ENCODE results near the gene TEX29. TPM values are rescaled to one million over a fixed set of nuclear protein-coding genes. Genes with fewer than 3 reads are reported as not detected.

Gene TEX29
- total RNA-seq, 1 experiment from 2014 or later: 0.45 TPM

DNA sequence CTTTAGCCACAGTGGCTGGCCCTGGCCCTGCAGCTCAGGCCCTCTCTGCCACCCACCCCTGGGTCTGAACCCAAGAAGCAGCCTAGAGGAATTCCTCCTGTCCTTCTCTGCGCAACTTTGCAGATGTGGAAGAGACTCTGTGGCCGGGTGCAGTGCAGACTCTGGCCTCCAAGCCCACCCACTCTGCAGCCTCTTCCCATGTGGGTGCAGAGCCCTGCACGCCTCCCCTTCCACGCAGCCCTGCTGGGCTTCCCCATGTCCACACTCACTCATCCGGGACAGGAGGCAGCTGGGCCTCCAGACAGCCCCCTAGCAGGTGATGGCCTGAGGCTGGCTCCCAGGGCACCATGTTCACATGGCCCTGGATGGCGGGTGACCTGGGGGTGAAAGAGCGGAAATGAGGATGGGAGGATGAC is 2.5 kb downstream of the TEX29 start:
- ChIA-PET POLR2A (ENCODE audit: low non-redundant PET) (no interaction called here), CTCF (no interaction called here)
- TF ChIP-seq EZH2 (IDR thresholded peaks at IDR 0.05; ENCODE audit: borderline replicate concordance, low read depth, low read length, poor library complexity, severe bottlenecking): no peak
- TF ChIP-seq, protein P1, sequence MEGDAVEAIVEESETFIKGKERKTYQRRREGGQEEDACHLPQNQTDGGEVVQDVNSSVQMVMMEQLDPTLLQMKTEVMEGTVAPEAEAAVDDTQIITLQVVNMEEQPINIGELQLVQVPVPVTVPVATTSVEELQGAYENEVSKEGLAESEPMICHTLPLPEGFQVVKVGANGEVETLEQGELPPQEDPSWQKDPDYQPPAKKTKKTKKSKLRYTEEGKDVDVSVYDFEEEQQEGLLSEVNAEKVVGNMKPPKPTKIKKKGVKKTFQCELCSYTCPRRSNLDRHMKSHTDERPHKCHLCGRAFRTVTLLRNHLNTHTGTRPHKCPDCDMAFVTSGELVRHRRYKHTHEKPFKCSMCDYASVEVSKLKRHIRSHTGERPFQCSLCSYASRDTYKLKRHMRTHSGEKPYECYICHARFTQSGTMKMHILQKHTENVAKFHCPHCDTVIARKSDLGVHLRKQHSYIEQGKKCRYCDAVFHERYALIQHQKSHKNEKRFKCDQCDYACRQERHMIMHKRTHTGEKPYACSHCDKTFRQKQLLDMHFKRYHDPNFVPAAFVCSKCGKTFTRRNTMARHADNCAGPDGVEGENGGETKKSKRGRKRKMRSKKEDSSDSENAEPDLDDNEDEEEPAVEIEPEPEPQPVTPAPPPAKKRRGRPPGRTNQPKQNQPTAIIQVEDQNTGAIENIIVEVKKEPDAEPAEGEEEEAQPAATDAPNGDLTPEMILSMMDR (conservative IDR thresholded peaks at IDR 0.05; ENCODE audit: low read depth, low read length): no peak
- Histone ChIP-seq H3K27ac (ENCODE audit: low read depth, low read length, poor library complexity, severe bottlenecking) (no peak overlapping the region), H3K27me3 (replicated peaks; ENCODE audit: insufficient read depth, low read depth, low read length, poor library complexity) (no peaks in the 10 kb centered on the region), H3K9me3 (ENCODE audit: low read depth, low read length, poor library complexity, severe bottlenecking) (no peaks in the 10 kb centered on the region), H3K4me3 (ENCODE audit: low read depth, low read length, poor library complexity, severe bottlenecking) (no peak overlapping the region), H3K4me1 (ENCODE audit: insufficient read depth, low read length, poor library complexity, severe bottlenecking) (no peaks in the 10 kb centered on the region), H3K36me3 (ENCODE audit: insufficient read depth, low read length, poor library complexity, severe bottlenecking) (no peaks in the 10 kb centered on the region)
- no TSS peak for BruUV-seq (replicated peaks)
- intact Hi-C loops (cut with micrococcal nuclease; ENCODE audit: unreplicated experiment): no loop called here
- no peak for DNase-seq (ENCODE audit: low spot score)

DNA sequence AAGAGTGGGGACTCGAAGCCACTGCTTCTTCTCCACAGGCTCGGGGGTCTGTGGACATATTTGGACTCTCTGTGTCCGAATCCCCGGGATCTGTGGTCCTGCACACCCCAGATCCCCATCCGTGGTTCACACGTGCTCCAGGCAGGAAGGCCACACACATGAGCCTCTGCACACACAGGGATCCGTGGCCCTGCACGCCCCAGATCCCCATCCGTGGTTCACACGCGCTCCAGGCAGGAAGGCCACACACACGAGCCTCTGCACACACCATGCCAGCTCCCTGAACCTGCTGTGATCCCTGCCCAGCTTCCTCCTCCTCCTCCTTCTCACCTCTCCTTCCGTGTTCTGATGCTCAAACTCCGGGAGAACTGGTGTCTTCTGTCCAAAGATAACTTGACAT is 3.1 kb downstream of the TEX29 start:
- Histone ChIP-seq H3K36me3 (ENCODE audit: insufficient read depth, low read length, poor library complexity, severe bottlenecking) (no peaks in the 10 kb centered on the region), H3K9me3 (ENCODE audit: low read depth, low read length, poor library complexity, severe bottlenecking) (no peaks in the 10 kb centered on the region), H3K4me1 (ENCODE audit: insufficient read depth, low read length, poor library complexity, severe bottlenecking) (no peaks in the 10 kb centered on the region), H3K27me3 (replicated peaks; ENCODE audit: insufficient read depth, low read depth, low read length, poor library complexity) (no peaks in the 10 kb centered on the region), H3K27ac (ENCODE audit: low read depth, low read length, poor library complexity, severe bottlenecking) (no peak overlapping the region), H3K4me3 (ENCODE audit: low read depth, low read length, poor library complexity, severe bottlenecking) (no peak overlapping the region)
- CTCF ChIA-PET: no interaction called here
- BruUV-seq (replicated peaks): no TSS peak
- intact Hi-C loops (cut with micrococcal nuclease; ENCODE audit: unreplicated experiment): no loop called here
- DNase-seq (ENCODE audit: low spot score): no peak
- POLR2A ChIA-PET (ENCODE audit: low non-redundant PET): no interaction called here
- no peak for TF ChIP-seq EZH2 (IDR thresholded peaks at IDR 0.05; ENCODE audit: borderline replicate concordance, low read depth, low read length, poor library complexity, severe bottlenecking)
- TF ChIP-seq, protein P1 (conservative IDR thresholded peaks at IDR 0.05; ENCODE audit: low read depth, low read length): no peak

DNA sequence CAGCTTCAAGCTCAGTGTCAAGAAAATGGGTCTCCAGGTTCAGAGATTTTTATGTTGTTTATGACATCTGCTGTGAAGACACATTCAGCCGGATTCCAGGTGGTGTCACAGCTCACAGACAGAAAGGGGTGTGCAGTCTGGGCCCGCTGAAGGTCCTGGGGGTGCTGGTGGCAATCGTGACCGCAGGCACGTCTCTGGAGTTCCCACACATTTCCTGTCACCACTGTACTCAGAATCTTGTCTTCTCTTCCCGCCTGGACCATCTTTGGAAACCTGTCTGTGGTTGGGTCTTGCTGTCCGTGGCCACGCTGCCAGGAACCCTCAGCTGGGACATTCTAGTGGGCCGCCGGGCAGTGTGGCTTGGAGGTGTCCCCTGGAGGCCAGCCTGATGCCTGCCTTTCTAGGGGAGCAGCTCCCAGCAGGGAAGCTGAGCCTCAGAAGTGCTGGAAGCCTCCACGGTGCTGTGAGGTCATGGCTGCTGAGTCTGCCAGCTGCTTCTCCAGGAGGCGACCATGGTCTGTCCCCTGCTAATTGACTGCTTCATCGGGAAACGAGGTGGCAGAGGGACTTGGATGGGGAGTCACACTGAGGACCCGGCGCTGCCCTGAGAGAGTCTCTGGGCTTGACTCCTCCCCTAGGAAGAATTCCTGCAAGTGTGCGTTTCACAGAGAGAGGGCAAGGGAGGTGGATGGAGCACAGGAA is 3.7 kb downstream of the TEX29 start:
- CTCF ChIA-PET: no interaction called here

More for the DNA sequence above, 3.7 kb downstream of the TEX29 start:
- POLR2A ChIA-PET (ENCODE audit: low non-redundant PET): no interaction called here
- Histone ChIP-seq H3K27ac (ENCODE audit: low read depth, low read length, poor library complexity, severe bottlenecking) (no peak overlapping the region), H3K9me3 (ENCODE audit: low read depth, low read length, poor library complexity, severe bottlenecking) (no peaks in the 10 kb centered on the region), H3K36me3 (ENCODE audit: insufficient read depth, low read length, poor library complexity, severe bottlenecking) (no peaks in the 10 kb centered on the region), H3K27me3 (replicated peaks; ENCODE audit: insufficient read depth, low read depth, low read length, poor library complexity) (no peaks in the 10 kb centered on the region), H3K4me1 (ENCODE audit: insufficient read depth, low read length, poor library complexity, severe bottlenecking) (no peaks in the 10 kb centered on the region), H3K4me3 (ENCODE audit: low read depth, low read length, poor library complexity, severe bottlenecking) (no peak overlapping the region)
- no peak for DNase-seq (ENCODE audit: low spot score)
- no TSS peak for BruUV-seq (replicated peaks)
- TF ChIP-seq EZH2 (IDR thresholded peaks at IDR 0.05; ENCODE audit: borderline replicate concordance, low read depth, low read length, poor library complexity, severe bottlenecking): no peak
- TF ChIP-seq, protein P1 (conservative IDR thresholded peaks at IDR 0.05; ENCODE audit: low read depth, low read length): no peak
- intact Hi-C loops (cut with micrococcal nuclease; ENCODE audit: unreplicated experiment): no loop called here
